ENCODE data around the gene EXOC3L1.

The EXOC3L1 gene

DNA sequence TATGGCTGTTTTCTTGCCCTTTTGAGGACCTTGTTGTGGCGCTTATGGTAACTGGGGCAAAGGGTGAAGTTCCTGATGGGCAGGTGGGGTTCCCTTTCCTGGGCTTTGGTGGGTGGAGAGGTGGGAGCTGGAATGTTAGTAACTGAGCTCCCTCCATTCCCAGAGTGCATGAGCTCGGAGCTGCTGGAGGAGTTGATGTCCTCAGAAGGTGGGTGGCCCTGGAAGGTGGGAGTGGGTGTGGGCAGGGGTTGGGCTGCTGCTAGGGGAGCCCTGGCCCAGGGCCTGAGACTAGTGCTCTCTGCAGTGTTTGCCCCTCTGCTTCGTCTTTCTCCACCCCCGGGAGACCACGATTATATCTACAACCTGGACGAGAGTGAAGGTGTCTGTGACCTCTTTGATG, 7.8 kb upstream of the EXOC3L1 start:
- no peak for DNase-seq (ENCODE audit: low read depth in 2 of 2)

- no peak for DNase-seq (ENCODE audit: low read depth in 2 of 2)
Measured at GRCh38 chr16:67196881-67197280, 6.9 kb upstream of the EXOC3L1 start.

GRCh38 chr16:67195676-67196075, 5.7 kb upstream of the EXOC3L1 start:
- no peak for DNase-seq (ENCODE audit: low read depth in 2 of 2)

GRCh38 chr16:67194260-67194659, 4.3 kb upstream of the EXOC3L1 start:
- no peak for DNase-seq (ENCODE audit: low read depth in 2 of 2)

GRCh38 chr16:67193536-67193935, 3.6 kb upstream of the EXOC3L1 start:
- no peak for DNase-seq (ENCODE audit: low read depth in 2 of 2)

- DNase-seq (ENCODE audit: low read depth in 2 of 2), result no peak
Measured at GRCh38 chr16:67192781-67193361, 2.9 kb upstream of the EXOC3L1 start.

DNA sequence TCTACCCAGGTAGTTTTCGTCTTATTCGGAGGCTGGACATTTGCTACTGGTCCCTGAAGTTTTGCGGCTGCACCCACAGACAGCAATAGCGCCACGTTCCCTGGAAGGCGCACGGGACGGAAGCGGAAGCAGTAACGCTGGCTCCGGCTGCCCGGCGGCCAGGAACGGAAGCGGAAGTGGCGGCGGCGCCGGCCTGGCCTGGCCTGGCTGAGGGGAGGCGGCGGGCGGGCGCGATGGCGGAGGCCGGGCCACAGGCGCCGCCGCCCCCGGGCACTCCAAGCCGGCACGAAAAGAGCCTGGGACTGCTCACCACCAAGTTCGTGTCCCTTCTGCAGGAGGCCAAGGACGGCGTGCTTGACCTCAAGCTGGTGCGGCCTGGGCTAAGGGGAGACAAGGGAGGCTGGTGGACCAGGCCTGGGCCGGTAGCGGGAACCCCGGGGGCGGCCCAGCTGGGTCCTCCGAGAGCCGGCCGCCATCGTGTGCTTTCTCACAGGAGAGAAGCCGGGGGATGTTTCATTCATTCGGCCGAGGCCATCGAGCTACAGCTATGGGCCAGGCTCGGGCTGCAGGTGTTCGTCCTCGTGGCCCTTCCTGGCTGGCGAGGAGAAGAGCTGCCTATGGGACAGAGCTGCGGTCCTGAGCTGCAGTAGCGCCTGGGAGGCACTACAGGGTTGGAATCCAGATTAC, 2.2 kb upstream of the EXOC3L1 start, which contains the start of gene E2F4:
E2F4 (plus strand) TSS at position 161 of the 687 bp plus-strand sequence; CDS start at position 234, 73 bp downstream.
- peak; percentile 69 to 75 for DNase-seq (ENCODE audit: low read depth in 2 of 2)

DNA sequence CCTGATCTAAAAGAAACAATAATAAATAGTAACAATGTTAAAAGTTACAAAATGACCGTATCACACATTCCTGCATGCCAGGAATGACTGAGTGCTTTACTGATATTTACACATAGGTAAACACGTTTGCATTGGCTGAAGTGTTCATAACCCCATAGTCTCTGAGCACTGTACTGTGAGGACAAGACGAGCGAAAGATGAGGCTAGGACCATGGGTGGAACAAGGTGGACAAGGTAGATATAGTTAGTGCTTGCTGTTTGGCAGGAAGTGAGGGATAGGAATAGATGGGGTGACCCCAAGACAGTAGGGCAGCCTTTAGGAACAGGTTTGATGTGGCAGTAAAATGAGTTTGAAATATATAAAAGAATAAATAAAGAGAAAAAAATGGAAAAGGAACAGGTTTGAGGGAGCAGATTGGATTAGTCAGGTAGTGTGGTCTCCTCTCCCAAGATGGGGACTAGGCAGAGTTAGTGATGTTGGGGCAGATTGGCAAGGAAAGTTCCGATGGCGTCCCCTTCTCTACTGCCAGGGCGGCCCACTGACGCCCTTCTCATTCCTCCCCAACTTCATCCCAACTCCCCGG, 1.6 kb upstream of the EXOC3L1 start:
- no peak for DNase-seq (ENCODE audit: low read depth in 2 of 2)

DNA sequence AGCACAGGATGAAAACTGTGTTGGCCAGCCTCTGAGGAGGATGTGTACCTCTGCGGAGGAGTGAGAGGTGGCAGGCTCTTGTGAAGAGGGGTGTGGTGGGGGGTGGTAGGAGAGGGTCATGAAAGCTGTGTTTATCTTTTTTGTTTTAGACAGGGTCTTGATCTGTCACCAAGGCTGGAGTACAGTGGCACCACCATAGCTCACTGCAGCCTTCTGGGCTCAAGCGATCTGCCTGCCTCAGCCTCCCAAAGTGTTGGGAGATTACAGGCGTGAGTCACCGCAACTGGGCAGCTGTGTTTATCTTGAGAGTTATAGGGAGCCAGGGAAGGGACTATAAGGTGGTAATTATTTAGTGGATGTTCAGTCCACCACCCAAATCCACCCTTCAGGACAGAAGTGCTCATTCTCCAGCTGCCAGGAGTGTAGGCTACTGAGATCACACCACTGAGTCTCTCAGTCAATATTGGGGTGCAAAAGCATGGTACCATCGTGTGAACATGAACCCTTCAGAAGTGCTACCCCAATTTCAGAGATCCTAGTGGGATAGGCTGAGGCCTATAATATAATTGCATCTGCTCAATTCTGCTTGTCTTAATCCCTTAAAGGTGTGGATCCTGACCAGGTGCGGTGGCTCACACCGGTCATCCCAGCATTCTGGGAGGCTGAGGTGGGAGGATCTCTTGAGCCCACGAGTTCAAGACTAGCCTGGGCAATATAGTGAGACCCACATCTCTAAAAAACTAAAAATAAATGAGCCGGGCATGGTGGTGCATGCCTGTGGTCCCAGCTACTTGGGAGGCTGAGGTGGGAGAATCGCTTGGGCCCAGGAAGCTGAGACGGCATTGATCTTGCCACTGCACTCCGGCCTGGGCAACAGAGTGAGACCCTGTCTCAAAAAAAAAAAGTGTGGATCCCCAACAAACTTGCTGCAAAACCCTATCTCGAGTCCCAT, 788 bp upstream of the EXOC3L1 start:
- no peak for DNase-seq (ENCODE audit: low read depth in 2 of 2)

DNA sequence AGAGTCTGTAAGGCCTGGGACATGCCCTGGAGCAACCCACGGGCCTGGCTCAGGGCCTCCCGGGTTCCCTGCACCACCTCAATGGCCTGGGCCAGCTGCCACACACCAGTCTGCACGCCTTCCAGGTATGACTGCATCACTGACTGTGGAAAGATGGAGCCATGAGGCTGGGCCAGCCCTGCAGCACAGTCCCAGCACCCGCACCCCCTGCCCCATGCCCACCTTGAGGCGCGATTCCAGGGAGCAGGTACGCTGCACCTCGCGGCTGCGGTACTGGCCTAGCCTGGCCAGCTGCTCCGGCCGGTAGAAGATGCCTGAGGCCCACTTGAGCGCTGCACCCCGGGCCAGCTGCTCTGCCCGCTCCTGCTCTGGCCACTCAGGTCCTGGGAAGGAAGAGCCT, 1.1 kb downstream of the EXOC3L1 start:
- no peak for DNase-seq (ENCODE audit: low read depth in 2 of 2)

GRCh38 chr16:67188323-67188722, 1.6 kb downstream of the EXOC3L1 start:
- DNase-seq (ENCODE audit: low read depth in 2 of 2), result no peak

DNA sequence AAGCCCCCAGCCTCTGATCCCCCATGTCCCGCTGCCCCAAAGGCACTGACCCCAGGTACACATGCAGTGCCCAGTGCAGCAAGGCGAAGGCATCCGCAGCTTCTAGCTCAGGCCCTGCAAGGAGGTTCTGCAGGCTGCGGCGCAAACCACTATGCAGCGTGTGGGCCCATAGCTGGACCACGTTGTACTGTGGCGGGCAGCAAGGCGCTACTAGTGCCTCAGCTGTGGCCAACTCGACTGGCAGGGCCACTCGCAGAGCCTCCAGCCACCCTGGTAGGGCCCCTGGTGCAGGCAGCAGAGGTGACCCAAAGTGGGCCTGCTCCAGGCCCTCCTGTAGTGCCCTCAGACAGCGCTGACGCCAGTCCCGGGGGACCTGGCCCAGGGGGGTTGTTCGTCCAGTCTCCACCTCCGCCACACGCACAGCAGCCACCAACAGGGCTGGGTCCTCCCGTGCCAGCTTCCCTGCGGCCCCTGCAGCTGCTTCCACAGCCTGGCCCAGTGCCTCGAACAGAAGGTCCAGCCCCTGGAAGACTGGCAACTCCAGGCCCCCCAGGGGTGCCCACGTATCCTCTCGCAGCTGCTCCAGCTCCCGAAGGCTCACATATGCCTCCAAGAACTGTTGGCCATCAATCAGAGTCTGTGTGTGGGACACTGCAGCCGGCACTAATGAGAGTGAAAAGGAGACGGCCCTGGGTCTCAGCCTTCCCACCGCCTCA, 2.6 kb downstream of the EXOC3L1 start:
- DNase-seq (ENCODE audit: low read depth in 2 of 2), result no peak

GRCh38 chr16:67186550-67186950, 3.4 kb downstream of the EXOC3L1 start:
- no peak for DNase-seq (ENCODE audit: low read depth in 2 of 2)

DNA sequence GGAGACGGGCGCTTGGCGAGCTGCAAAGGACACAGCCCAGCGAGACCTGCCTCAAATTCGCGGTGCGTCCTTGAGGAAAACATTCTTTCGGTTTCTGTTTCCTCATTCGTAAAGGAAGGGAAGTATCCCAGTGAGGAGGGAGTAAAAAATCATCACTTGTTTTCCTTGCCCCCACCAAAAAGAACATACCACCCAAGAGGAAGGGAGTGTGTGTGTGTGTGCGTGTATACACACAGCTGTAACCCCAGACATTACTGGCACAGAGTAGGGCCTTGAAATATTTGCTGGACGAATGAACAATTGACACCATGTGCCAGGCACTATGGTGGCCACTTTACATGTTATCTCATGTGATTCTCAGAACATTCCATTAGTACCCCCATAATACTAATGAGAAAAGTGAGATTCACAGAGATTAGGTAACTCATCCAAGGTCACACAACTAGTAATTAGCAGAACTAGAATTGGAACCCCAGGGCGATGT, 4.2 kb downstream of the EXOC3L1 start:
- no peak for DNase-seq (ENCODE audit: low read depth in 2 of 2)

DNA sequence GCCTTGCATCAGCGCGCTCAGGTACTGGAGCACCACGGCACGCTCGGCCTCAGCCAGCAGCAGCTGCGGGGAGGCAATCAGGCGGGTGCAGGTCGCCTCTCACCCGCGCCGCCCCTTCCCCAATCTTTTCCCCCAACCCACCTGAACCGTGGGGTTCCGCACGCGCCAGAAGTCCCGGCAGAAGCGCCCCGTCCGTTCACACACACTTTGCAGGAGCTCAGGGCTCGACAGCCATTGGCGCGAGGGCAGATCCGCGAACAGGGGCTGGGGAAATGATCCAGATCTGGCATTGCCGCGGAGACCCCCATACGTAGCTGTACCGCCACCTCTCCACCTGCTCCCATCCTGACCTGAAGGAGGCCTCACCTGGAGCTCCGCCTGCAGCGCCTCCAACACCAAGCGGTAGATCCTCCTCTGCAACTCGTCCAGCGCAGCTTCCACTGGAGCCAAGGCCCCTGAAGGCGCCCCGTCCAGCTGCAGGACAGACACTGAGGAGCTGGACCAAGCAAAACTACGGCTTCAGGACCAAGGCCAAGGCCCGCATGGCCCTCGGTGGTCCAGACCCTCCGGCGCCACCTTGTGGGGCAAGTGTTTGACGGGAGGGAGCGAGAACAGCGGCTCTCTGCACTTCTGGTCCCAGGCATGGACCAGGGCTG, 4.8 kb downstream of the EXOC3L1 start:
- peak; percentile 66 to 76 for DNase-seq (ENCODE audit: low read depth in 2 of 2)

DNA sequence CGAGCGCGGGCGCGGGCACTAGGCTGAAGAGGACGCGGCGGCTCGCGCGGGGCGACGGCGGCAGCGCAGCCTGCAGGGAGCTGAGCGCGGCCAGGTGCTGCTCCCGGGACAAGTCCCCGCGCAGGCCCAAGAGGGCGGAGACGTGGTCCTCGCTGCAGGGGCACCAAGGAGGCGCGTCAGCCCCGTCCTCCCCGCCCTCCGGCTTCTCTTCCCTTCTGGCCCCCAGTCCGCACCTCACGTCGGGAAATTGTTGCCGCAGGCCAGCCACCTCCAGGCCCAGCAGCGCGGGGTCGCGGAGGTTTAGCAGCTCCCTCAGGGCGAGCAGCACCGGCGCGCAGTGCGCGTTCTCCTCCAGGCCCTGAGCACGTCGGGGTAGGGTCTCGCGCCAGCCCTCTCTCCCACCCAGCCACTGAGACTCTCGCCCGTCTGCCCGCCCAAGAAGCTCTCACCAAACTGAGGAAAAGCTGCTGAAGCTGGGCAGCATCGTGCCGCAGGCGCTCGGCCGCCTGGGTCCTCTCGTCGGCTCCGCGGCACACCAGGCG, 5.4 kb downstream of the EXOC3L1 start:
- DNase-seq (ENCODE audit: low read depth in 2 of 2), result no peak

DNA sequence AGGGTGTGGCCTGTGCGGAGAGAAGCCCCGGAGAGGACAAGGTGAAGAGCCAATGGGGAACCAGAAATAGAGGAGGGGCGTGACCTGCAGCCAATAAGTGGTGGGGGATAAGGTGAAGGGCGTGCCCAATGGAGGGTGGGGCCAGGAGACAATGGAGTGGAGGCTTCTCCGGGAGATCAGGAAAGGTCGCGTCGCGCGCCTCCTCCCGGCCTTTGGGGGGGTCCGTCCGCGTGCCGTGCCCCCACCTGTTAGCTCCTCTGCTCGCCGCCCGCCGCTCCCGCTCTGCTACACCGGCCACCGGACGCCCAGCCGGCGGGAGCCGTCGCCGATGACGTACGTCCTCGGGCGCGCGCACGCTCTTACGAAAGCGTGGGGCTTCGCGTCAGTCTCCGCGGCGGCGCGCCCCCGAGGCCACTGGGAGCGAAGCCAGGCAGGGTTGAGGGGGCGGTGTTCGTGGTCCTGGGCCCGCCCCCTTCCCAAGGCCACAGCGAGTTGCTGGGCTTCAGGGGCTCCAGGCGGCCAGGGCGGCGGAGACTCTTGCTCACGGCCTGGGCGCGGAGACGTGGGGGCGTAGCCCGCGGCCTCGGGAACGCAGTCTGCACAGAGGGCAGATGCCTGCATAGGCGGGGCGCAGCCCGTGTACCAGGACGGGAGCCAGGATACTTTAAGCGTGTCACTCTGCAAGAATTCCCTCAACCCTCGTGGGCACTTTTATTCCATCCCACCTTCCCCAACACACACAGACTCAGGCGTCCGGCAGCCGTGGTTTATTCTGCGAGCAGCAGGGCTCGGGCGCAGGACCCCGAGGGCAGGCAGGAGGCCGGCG, 6.1 kb downstream of the EXOC3L1 start, which contains the start of gene MATCAP1:
MATCAP1 (minus strand) TSS at position 337 of the 826 bp plus-strand sequence. CDS start 3,353 bp downstream, outside the sequence.
- peak; percentile 72 to 81 for DNase-seq (ENCODE audit: low read depth in 2 of 2)

DNA sequence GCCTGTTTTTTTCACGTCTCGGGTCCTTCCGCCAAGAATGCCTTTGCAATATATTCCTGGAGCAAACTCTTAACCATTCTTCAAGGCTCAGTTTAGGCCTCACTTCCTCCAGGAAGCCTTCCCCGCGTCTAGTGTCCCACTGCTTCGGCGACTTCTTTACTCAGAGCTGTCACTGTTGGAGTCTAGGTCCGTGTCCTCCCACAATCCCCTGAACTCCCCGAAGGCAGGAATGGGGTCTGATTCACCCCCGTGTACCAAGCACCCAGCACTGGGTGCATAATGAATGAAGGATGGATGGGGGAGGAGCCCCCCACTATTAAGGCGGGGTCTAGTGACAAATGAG, 6.7 kb downstream of the EXOC3L1 start:
- no peak for DNase-seq (ENCODE audit: low read depth in 2 of 2)

DNA sequence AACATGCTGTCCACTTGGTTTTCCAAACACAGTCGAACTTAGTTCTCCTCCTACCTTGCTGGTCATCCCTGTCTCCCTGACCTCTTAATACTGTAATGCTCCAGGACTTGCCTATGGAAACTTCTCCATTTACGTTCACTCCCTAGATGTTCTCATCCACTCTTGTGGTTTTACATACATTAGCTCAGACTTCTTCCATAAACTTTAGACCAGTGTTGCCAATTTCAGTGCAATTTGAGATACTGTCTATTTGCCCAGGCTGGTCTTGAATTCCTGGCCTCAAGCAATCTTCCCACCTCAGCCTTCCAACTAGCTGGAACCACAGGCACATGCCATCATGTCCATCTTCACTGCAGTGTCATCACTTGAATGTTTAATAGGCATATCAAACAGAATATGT, 7.6 kb downstream of the EXOC3L1 start:
- no peak for DNase-seq (ENCODE audit: low read depth in 2 of 2)

DNA sequence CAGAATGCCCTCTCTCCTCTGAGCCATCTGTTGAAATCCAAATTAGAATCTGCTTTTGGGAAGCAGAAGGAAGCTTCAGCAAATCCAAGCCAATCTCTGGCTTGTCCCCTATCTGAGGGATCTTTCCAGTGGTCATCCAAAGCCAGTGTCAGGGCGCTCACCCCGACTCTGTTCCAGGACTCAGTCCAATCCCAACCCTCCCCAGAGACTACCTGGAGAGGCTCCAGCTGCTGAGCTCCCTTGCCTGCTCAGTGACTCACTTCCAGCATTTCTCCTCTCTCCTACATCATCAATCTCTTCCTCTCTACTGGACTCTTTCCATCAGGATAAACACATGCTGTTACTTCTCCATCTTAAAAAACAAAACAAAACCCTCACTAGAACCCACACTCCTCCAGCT, 8.6 kb downstream of the EXOC3L1 start:
- DNase-seq (ENCODE audit: low read depth in 2 of 2), result no peak
